Activated T-cell treated with anti-CD3 and anti-CD28 coated beads for 24 hours (primary cell): ENCODE results near the gene GALNT18.

Source experiments
- DNase-seq: peaks from one replicate; pipeline ENCODE4 v3.0.0-alpha.2; 2020; ENCODE audit warnings: low read depth

GALNT18 gene

GRCh38 chr11:11346303-11346702 lies 275.5 kb downstream of the GALNT18 start:
- DNase-seq = no peak

DNA sequence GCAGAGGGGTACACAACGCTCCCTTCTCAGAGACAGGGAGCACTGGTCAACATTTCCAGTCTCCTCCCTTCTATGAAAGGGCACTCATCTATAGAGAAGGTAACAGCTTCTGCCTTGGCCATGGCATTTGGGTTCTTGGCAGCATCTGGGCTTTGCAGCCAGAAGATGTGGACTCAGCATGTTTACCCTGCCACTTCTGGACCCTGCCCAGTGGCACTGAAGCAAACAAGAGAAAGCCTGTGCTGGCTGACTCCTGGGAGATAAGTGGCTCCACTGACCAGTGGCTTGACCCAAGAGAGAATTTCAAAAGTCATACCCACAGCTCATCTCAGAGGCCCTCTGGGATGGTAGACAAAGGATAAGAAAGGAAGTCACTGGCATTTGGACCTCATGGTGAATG lies 276.7 kb downstream of the GALNT18 start:
- no peak for DNase-seq

GRCh38 chr11:11344045-11344444 lies 277.8 kb downstream of the GALNT18 start:
- no peak for DNase-seq

- DNase-seq = no peak
These were observed 283.5 kb downstream of the GALNT18 start for GRCh38 chr11:11338304-11338703.

- DNase-seq = no peak
These were observed 285.1 kb downstream of the GALNT18 start for GRCh38 chr11:11336664-11337063.

DNA sequence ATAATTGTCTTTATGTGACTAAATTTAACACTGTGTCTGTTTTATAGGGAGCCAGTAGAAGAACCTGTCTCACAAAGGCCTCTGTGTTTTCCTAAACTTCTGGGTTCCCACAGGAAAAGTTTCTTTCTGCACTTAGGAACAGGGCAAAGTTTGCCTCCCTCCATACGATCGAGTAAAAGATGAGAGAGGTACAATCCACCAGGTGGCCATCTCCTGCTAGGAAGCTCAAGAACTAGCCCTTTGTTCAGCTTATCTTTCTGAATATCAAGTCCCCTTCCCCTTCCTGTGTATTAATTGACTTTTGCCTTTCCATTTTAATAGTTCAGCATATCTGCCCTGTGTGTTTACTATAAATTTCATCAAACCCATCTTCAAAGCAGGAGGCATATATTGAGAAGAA lies 286.8 kb downstream of the GALNT18 start:
- no peak for DNase-seq

DNA sequence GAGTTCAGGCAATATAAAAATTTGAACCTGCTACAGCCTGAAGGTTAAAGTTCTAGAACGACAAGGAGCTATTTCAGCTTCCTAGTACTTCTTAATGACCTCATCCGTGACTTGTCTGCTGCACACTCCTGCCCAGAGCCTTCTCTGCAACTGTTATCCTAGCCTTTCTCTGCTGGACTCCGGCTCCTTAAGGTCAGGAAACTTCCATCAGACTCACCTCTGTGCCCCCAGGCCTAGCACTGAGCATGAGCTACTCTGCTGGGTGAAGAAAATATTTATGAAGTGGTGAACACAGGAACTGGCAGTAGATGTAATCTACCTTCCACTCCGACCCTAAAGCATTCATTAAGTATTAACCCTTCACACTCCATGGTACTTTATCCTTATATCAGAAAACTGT lies 287.2 kb downstream of the GALNT18 start:
- no peak for DNase-seq

- no peak for DNase-seq
These were observed 289.6 kb downstream of the GALNT18 start for GRCh38 chr11:11332141-11332710.

- no peak for DNase-seq
These were observed 292.6 kb downstream of the GALNT18 start for GRCh38 chr11:11329062-11329806.

DNA sequence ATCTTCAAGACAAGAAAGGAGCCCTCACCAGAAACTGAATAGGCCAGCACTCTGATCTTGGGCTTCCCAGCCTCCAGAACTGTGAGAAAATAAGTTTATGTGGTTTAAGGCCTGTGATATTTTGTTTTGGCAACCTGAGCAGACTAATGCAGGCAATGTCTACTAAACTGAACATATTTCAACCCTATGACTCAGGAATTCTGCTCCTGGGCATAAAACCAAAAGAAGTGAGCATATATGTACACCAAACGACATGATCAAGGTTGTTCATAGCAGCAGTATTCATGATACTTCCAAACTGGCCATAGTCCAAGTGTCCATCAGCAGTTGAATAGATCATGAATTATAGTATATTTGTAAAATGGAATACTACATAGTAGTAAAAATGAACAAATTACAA lies 297.7 kb downstream of the GALNT18 start:
- no peak for DNase-seq

DNA sequence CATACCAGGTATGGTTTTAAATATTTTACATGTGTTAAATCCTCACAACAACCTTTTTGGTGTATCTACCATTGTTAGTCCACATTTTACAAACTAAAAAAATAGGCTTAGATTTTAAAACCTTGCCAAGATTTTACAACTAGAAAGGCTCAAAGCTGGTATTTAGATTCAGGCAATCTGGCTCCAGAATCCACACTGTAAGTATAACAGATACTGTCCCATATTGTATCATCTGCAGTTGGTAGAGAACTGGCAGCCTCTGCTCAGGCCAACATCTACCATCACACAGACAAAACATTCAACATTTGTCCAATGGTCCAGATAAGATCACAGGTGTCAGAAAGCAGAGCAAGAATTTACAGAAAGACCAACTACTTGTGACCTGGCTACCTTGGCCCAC lies 299.7 kb downstream of the GALNT18 start:
- DNase-seq = no peak

- no peak for DNase-seq
These were observed 301.0 kb downstream of the GALNT18 start for GRCh38 chr11:11320825-11321224.

DNA sequence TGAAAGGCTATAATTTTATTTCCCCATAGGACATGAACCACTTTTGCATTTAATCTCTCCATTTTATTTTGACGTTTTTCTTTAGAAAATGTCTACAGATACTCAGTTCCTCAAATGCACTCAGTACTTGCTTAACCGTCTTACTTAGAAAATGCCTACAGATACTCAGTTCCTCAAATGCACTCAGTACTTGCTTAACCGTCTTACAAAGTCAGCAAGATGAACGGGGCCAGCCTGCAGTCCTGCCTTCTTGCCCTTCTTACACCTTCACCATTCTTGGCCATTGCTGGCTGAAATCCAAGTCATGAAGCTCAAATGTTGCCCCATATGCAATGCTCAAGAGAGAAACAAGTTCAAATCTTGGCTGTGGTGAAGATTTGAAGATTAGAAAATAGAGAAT lies 302.8 kb downstream of the GALNT18 start:
- no peak for DNase-seq

DNA sequence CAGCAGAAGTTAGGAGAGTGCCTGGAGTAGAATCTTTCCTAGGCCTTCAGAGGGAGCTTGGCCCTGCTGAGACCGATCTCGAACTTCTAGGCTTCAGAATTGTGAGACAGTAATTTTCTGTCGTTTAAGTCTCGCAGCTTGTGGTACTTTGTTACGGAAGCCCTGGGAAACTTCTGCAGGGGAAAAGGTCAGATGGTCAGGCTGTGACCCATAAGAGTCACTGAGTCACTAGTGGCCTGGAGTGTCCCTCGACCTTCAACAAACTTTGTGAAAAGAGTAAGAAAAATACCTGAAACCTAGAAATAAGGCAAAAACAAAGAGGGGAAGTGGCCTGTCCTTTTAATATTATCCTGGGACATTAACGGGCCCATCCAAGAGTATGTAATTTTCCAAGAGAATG lies 303.3 kb downstream of the GALNT18 start:
- no peak for DNase-seq

- DNase-seq = no peak
These were observed 305.1 kb downstream of the GALNT18 start for GRCh38 chr11:11316651-11317230.

- DNase-seq = no peak
These were observed 307.7 kb downstream of the GALNT18 start for GRCh38 chr11:11313902-11314692.

- no peak for DNase-seq
These were observed 308.4 kb downstream of the GALNT18 start for GRCh38 chr11:11313426-11313825.

DNA sequence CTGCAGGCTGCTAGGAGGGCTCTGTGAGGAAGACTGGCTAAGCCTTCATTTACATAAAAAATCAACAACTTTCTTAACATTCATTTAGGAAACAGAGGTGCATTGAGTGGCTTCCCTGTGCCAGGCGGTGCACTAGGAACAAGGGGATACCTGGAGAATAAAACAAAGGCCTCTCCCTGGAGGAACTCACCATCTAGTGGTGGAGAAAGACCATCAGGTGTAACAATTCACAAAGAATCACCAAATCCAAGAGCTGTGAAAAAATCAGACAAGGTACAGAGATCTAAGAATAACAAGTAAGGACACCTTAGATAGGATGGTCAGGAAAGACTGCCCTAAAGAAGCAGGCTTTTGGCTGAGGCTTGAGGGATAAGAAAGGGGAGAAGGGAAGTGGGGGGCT lies 309.1 kb downstream of the GALNT18 start:
- no peak for DNase-seq

DNA sequence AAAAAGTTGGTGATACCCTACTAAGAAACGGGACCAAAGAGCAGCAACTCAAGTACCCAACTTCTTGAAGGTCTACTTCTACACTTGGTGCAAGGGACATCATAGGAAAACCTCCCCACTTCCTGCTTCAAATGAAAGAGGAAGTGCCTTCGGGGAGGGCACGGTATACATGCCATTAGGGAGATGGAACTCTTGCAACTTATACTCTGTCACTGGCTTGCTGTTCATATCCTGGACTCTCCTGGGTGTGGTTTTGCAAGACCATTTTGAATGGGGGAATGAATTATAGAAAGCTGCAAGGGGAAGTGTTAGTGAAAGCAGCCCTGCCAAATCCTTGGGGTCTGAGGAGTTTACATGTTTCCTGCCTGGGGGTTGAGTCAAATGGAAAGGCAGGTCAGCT lies 310.6 kb downstream of the GALNT18 start:
- DNase-seq = no peak

GRCh38 chr11:11309906-11310305 lies 311.9 kb downstream of the GALNT18 start:
- no peak for DNase-seq

DNA sequence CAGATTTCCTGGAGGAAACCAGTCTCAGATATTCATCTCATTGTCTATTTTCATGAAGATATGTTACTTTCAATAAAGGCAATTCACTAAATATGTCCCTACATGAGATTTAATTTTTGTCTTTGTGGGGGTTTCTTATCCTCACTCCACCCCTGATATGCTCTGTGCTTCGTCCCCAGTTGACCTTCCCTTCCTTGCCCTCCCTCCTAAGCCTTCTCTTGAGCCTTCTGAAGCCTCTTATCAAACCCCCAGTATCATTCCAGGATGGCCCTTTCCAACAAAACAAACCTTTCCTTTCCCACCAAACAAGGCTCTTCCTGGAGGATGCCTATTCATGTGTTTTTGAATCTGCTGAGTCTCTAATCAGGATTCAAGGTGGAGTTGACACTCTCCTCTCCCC lies 313.6 kb downstream of the GALNT18 start:
- no peak for DNase-seq

- DNase-seq = no peak
These were observed 314.9 kb downstream of the GALNT18 start for GRCh38 chr11:11306855-11307254.

DNA sequence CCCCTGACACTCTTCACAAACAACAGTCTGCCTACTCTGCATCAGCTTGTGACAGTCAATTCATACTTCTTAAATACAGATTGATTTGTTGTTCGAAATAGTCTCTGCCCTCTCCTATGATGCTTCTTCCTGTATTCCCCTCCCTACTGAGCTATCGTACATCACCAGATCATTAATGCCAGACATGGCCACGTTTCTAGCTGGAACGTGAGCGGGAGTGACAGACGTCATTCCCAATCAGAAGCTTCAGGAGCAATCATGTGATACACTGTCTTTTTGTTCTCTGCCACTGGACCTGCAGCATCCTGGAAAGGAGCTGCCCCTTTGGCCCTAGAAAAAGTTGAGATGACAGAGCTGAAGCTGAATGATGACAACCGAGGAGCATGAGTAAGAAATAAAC lies 317.3 kb downstream of the GALNT18 start:
- DNase-seq = no peak
